ENCODE results near the gene ZNF423.

ZNF423 gene

GRCh38 chr16:49867234-49867633, 11.3 kb upstream of the ZNF423 start:
- Histone ChIP-seq H3K4me2 (ENCODE audit: insufficient read depth, low read length) (no peak overlapping the region), H3K9me3 (ENCODE audit: insufficient read depth, low read length, severe bottlenecking) (no peaks in the 10 kb centered on the region), H2AFZ (ENCODE audit: low read depth, low read length) (no peak overlapping the region), H4K20me1 (ENCODE audit: insufficient read depth, low read length) (no peaks in the 10 kb centered on the region), H3K4me1 (ENCODE audit: insufficient read depth, low read length) (no peaks in the 10 kb centered on the region), H3K27ac (ENCODE audit: low read length) (no peak overlapping the region), H3K27me3 (ENCODE audit: insufficient read depth, low read length, poor library complexity) (peaks cover 14% of the 10 kb centered on the region), H3K79me2 (ENCODE audit: insufficient read depth, low read length) (no peaks in the 10 kb centered on the region), H3K36me3 (ENCODE audit: insufficient read depth, low read length) (no peaks in the 10 kb centered on the region), H3K9ac (ENCODE audit: low read depth, low read length) (no peak overlapping the region), H3K4me3 (ENCODE audit: low read depth in 1 of 2, low read length in 2 of 2) (no peak overlapping the region)
- DNase-seq (no peak), ATAC-seq (ENCODE audit: insufficient read depth, low read depth) (no peak)
- TF ChIP-seq, protein P1, sequence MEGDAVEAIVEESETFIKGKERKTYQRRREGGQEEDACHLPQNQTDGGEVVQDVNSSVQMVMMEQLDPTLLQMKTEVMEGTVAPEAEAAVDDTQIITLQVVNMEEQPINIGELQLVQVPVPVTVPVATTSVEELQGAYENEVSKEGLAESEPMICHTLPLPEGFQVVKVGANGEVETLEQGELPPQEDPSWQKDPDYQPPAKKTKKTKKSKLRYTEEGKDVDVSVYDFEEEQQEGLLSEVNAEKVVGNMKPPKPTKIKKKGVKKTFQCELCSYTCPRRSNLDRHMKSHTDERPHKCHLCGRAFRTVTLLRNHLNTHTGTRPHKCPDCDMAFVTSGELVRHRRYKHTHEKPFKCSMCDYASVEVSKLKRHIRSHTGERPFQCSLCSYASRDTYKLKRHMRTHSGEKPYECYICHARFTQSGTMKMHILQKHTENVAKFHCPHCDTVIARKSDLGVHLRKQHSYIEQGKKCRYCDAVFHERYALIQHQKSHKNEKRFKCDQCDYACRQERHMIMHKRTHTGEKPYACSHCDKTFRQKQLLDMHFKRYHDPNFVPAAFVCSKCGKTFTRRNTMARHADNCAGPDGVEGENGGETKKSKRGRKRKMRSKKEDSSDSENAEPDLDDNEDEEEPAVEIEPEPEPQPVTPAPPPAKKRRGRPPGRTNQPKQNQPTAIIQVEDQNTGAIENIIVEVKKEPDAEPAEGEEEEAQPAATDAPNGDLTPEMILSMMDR (IDR thresholded peaks at IDR 0.05; ENCODE audit: borderline replicate concordance, extremely low read depth, low read length, poor library complexity, severe bottlenecking) = no peak
- TF ChIP-seq EZH2 (IDR thresholded peaks at IDR 0.05; ENCODE audit: borderline replicate concordance, low read depth, low read length, severe bottlenecking) = no peak

DNA sequence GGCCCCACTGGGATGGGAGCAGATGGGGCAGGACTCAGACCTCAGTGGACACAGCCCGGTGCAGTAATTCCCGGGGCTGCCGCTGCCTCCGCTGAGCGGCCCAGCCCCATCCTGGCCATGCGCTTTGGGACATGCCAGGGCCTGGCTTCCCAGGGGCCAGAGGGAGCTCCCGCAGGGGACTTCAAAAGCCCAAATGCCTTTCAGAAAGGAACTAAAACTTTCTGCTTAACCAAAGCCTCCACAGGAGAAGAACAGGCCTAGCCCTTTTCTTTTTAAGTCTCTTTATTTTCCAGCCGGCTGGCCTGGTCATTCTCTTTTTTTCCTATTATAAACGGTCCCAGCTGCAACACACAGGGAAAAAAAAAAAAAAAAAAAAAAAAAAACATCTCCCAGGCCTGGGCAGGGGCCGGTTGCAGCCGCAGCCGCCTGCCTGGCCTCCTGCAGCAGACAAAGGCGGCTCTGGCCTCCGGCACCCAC, 10.7 kb upstream of the ZNF423 start:
- Histone ChIP-seq H3K9me3 (ENCODE audit: insufficient read depth, low read length, severe bottlenecking) (no peaks in the 10 kb centered on the region), H3K4me3 (ENCODE audit: low read depth in 1 of 2, low read length in 2 of 2) (no peak overlapping the region), H3K27me3 (ENCODE audit: insufficient read depth, low read length, poor library complexity) (peaks cover 15% of the 10 kb centered on the region), H4K20me1 (ENCODE audit: insufficient read depth, low read length) (no peaks in the 10 kb centered on the region), H2AFZ (ENCODE audit: low read depth, low read length) (no peak overlapping the region), H3K27ac (ENCODE audit: low read length) (no peak overlapping the region), H3K36me3 (ENCODE audit: insufficient read depth, low read length) (no peaks in the 10 kb centered on the region), H3K4me2 (ENCODE audit: insufficient read depth, low read length) (no peak overlapping the region), H3K79me2 (ENCODE audit: insufficient read depth, low read length) (no peaks in the 10 kb centered on the region), H3K4me1 (ENCODE audit: insufficient read depth, low read length) (no peaks in the 10 kb centered on the region), H3K9ac (ENCODE audit: low read depth, low read length) (no peak overlapping the region)
- ATAC-seq (ENCODE audit: insufficient read depth, low read depth) (no peak), DNase-seq (no peak)
- TF ChIP-seq EZH2 (IDR thresholded peaks at IDR 0.05; ENCODE audit: borderline replicate concordance, low read depth, low read length, severe bottlenecking) = no peak
- TF ChIP-seq, protein P1 (IDR thresholded peaks at IDR 0.05; ENCODE audit: borderline replicate concordance, extremely low read depth, low read length, poor library complexity, severe bottlenecking) = no peak

DNA sequence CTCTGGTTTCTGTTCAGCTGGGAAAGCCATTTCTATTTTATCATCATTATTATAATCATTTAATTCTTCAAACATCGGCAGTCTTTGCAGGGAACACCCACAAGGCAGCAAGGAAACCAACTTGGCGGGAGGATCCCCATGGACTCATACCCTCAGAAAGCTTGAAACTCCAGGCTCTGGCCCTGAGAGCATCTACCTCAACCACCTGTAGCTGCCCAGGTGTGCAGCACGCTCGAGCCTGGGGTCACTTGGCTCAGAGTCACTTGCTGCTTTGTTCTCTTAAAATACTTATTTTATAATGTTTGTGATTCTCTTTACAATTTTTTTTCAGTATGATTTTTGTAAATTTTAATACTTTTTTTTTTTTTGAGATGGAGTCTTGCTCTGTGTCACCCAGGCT, 6.8 kb upstream of the ZNF423 start:
- no peak overlapping the region for H3K4me2 ChIP-seq (ENCODE audit: insufficient read depth, low read length)
- TF ChIP-seq, protein P1 (IDR thresholded peaks at IDR 0.05; ENCODE audit: borderline replicate concordance, extremely low read depth, low read length, poor library complexity, severe bottlenecking) = no peak
- TF ChIP-seq EZH2 (IDR thresholded peaks at IDR 0.05; ENCODE audit: borderline replicate concordance, low read depth, low read length, severe bottlenecking) = no peak

More for the DNA sequence above, 6.8 kb upstream of the ZNF423 start:
- Histone ChIP-seq H3K9ac (ENCODE audit: low read depth, low read length) (no peak overlapping the region), H3K36me3 (ENCODE audit: insufficient read depth, low read length) (no peaks in the 10 kb centered on the region), H3K79me2 (ENCODE audit: insufficient read depth, low read length) (no peaks in the 10 kb centered on the region), H3K27me3 (ENCODE audit: insufficient read depth, low read length, poor library complexity) (peaks cover 21% of the 10 kb centered on the region), H3K4me1 (ENCODE audit: insufficient read depth, low read length) (0 out of 2 replicates have a peak, but pooled peaks cover 4% of the 10 kb centered on the region), H4K20me1 (ENCODE audit: insufficient read depth, low read length) (0 out of 2 replicates have a peak, but pooled peaks cover 3% of the 10 kb centered on the region), H3K4me3 (ENCODE audit: low read depth in 1 of 2, low read length in 2 of 2) (no peak overlapping the region), H2AFZ (ENCODE audit: low read depth, low read length) (no peak overlapping the region), H3K27ac (ENCODE audit: low read length) (no peak overlapping the region), H3K9me3 (ENCODE audit: insufficient read depth, low read length, severe bottlenecking) (no peaks in the 10 kb centered on the region)
- ATAC-seq (ENCODE audit: insufficient read depth, low read depth) = no peak
- DNase-seq = no peak
